GM12878 (cell line): Measurements from ENCODE around the gene MFAP4.

Experiments used
- ASH2L ChIP-seq: fragments of 300-600, 200-600 bp; sonication (generic); IDR thresholded peaks from 2 replicates; pipeline ENCODE4 v1.6.1; 2017; ENCODE audit warnings: low read depth, mild to moderate bottlenecking, borderline replicate concordance
- CHD2 ChIP-seq: IDR thresholded peaks from 2 replicates; pipeline ENCODE4 v1.6.1; 2011; ENCODE audit warnings: low read depth, low read length, improper control_type of control experiment, borderline replicate concordance
- PAX5 ChIP-seq: IDR thresholded peaks from 2 replicates; pipeline ENCODE4 v1.6.1; 2011; ENCODE audit warnings: low read depth, low read length, borderline replicate concordance
- POLR2AphosphoS5 ChIP-seq: IDR thresholded peaks from 2 replicates; pipeline ENCODE4 v1.6.1; 2011; ENCODE audit warnings: mild to moderate bottlenecking, low read length, inconsistent platforms
- YY1 ChIP-seq: IDR thresholded peaks from 2 replicates; pipeline ENCODE4 v1.6.1; 2011; ENCODE audit warnings: low read depth, mild to moderate bottlenecking, low read length
- TF ChIP-seq, protein P1 (sequence below): IDR thresholded peaks from 2 replicates; pipeline ENCODE4 v1.6.1; 2012; ENCODE audit warnings: mild to moderate bottlenecking, low read depth, low read length
- TF ChIP-seq, protein P2 (sequence below): fragments of 450-650 bp; IDR thresholded peaks from 2 replicates; pipeline ENCODE4 v1.6.1; 2016; ENCODE audit warnings: mild to moderate bottlenecking, moderate library complexity, borderline replicate concordance
- TF ChIP-seq, protein P3 (sequence below), 3 experiments: IDR thresholded peaks in 2 of 3; conservative IDR thresholded peaks in 1 of 3; 2 replicates each; pipeline ENCODE4 v1.5.1; 2011; ENCODE audit warnings: low read depth in 3 of 3, low read length in 3 of 3, mild to moderate bottlenecking in 3 of 3, control low read depth in 2 of 3, moderate library complexity in 2 of 3, inconsistent platforms in 1 of 3, mixed read lengths in 1 of 3; ENCODE audit not compliant: control insufficient read depth in 2 of 3, insufficient read depth in 1 of 3; ENCODE audit errors: extremely low read depth in 1 of 3

- TF ChIP-seq CHD2: no peak
- TF ChIP-seq POLR2AphosphoS5: no peak
- no peak for TF ChIP-seq YY1
- TF ChIP-seq PAX5: no peak
- TF ChIP-seq, protein P1, sequence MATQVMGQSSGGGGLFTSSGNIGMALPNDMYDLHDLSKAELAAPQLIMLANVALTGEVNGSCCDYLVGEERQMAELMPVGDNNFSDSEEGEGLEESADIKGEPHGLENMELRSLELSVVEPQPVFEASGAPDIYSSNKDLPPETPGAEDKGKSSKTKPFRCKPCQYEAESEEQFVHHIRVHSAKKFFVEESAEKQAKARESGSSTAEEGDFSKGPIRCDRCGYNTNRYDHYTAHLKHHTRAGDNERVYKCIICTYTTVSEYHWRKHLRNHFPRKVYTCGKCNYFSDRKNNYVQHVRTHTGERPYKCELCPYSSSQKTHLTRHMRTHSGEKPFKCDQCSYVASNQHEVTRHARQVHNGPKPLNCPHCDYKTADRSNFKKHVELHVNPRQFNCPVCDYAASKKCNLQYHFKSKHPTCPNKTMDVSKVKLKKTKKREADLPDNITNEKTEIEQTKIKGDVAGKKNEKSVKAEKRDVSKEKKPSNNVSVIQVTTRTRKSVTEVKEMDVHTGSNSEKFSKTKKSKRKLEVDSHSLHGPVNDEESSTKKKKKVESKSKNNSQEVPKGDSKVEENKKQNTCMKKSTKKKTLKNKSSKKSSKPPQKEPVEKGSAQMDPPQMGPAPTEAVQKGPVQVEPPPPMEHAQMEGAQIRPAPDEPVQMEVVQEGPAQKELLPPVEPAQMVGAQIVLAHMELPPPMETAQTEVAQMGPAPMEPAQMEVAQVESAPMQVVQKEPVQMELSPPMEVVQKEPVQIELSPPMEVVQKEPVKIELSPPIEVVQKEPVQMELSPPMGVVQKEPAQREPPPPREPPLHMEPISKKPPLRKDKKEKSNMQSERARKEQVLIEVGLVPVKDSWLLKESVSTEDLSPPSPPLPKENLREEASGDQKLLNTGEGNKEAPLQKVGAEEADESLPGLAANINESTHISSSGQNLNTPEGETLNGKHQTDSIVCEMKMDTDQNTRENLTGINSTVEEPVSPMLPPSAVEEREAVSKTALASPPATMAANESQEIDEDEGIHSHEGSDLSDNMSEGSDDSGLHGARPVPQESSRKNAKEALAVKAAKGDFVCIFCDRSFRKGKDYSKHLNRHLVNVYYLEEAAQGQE: no peak
- no peak for TF ChIP-seq ASH2L
- TF ChIP-seq, protein P2, sequence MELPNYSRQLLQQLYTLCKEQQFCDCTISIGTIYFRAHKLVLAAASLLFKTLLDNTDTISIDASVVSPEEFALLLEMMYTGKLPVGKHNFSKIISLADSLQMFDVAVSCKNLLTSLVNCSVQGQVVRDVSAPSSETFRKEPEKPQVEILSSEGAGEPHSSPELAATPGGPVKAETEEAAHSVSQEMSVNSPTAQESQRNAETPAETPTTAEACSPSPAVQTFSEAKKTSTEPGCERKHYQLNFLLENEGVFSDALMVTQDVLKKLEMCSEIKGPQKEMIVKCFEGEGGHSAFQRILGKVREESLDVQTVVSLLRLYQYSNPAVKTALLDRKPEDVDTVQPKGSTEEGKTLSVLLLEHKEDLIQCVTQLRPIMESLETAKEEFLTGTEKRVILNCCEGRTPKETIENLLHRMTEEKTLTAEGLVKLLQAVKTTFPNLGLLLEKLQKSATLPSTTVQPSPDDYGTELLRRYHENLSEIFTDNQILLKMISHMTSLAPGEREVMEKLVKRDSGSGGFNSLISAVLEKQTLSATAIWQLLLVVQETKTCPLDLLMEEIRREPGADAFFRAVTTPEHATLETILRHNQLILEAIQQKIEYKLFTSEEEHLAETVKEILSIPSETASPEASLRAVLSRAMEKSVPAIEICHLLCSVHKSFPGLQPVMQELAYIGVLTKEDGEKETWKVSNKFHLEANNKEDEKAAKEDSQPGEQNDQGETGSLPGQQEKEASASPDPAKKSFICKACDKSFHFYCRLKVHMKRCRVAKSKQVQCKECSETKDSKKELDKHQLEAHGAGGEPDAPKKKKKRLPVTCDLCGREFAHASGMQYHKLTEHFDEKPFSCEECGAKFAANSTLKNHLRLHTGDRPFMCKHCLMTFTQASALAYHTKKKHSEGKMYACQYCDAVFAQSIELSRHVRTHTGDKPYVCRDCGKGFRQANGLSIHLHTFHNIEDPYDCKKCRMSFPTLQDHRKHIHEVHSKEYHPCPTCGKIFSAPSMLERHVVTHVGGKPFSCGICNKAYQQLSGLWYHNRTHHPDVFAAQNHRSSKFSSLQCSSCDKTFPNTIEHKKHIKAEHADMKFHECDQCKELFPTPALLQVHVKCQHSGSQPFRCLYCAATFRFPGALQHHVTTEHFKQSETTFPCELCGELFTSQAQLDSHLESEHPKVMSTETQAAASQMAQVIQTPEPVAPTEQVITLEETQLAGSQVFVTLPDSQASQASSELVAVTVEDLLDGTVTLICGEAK: no peak
- TF ChIP-seq, protein P3, sequence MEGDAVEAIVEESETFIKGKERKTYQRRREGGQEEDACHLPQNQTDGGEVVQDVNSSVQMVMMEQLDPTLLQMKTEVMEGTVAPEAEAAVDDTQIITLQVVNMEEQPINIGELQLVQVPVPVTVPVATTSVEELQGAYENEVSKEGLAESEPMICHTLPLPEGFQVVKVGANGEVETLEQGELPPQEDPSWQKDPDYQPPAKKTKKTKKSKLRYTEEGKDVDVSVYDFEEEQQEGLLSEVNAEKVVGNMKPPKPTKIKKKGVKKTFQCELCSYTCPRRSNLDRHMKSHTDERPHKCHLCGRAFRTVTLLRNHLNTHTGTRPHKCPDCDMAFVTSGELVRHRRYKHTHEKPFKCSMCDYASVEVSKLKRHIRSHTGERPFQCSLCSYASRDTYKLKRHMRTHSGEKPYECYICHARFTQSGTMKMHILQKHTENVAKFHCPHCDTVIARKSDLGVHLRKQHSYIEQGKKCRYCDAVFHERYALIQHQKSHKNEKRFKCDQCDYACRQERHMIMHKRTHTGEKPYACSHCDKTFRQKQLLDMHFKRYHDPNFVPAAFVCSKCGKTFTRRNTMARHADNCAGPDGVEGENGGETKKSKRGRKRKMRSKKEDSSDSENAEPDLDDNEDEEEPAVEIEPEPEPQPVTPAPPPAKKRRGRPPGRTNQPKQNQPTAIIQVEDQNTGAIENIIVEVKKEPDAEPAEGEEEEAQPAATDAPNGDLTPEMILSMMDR (IDR thresholded peaks at IDR 0.05 in 2 of 3, conservative IDR thresholded peaks at IDR 0.05 in 1 of 3; ENCODE audit: control insufficient read depth in 2 of 3, extremely low read depth in 1 of 3, insufficient read depth in 1 of 3, low read depth in 3 of 3, low read length in 3 of 3): no peak
Measured at GRCh38 chr17:19357351-19357750, 29.6 kb downstream of the MFAP4 start.
